Measurements from ENCODE around the gene OCA2.

GRCh38 chr15:27730868-27731267 is 368.2 kb downstream of the OCA2 start:
- TF ChIP-seq CTCF (IDR thresholded peaks at IDR 0.05) (no peak), POLR2A (IDR thresholded peaks at IDR 0.05) (no peak)
